HepG2 (cell line): Measurements from ENCODE around the gene SLC23A3. TPM values are rescaled to one million over a fixed set of nuclear protein-coding genes. Genes with fewer than 3 reads are reported as not detected.

ENCODE experiments used
- AHR ChIP-seq: IDR thresholded peaks from 2 replicates; pipeline ENCODE4 v1.6.1; 2018; ENCODE audit warnings: missing genetic modification reagents, missing compliant biosample characterization
- BORCS8-MEF2B ChIP-seq: sonication (generic); formaldehyde crosslinking; IDR thresholded peaks from 2 replicates; pipeline ENCODE4 v1.8.0; 2022; ENCODE audit warnings: mild to moderate bottlenecking, missing genetic modification reagents
- KLF13 ChIP-seq: sonication (generic); formaldehyde crosslinking; IDR thresholded peaks from 2 replicates; pipeline ENCODE4 v1.4.0; 2020; ENCODE audit warnings: mild to moderate bottlenecking, missing genetic modification reagents
- MAFK ChIP-seq, 2 experiments: IDR thresholded peaks in 1 of 2; conservative IDR thresholded peaks in 1 of 2; 2 replicates each; pipeline ENCODE4 v1.6.1; 2011; ENCODE audit warnings: improper control_type of control experiment in 2 of 2, low read length in 2 of 2
- MTF1 ChIP-seq: sonication (generic); formaldehyde crosslinking; IDR thresholded peaks from 2 replicates; pipeline ENCODE4 v1.5.0; 2020; ENCODE audit warnings: missing genetic modification reagents
- RBFOX2 ChIP-seq: fragments of 200-400 bp; formaldehyde crosslinking; IDR thresholded peaks from 2 replicates; pipeline ENCODE4 v1.6.1; 2017; ENCODE audit warnings: low read depth, mild to moderate bottlenecking, low read length
- RFXAP ChIP-seq: sonication (generic); formaldehyde crosslinking; IDR thresholded peaks from 2 replicates; pipeline ENCODE4 v1.4.0; 2020; ENCODE audit warnings: missing genetic modification reagents, borderline replicate concordance
- SATB2 ChIP-seq: sonication (generic); formaldehyde crosslinking; IDR thresholded peaks from 2 replicates; pipeline ENCODE4 v1.5.0; 2020; ENCODE audit warnings: missing genetic modification reagents
- SSRP1 ChIP-seq: IDR thresholded peaks from 2 replicates; pipeline ENCODE4 v1.6.1; 2016; ENCODE audit warnings: control low read depth
- ZNF510 ChIP-seq: sonication (generic); formaldehyde crosslinking; IDR thresholded peaks from 2 replicates; pipeline ENCODE4 v1.4.0; 2020; ENCODE audit warnings: low read depth, mild to moderate bottlenecking, missing genetic modification reagents
- ZNF619 ChIP-seq: sonication (generic); formaldehyde crosslinking; IDR thresholded peaks from 2 replicates; pipeline ENCODE4 v1.4.0; 2020; ENCODE audit warnings: mild to moderate bottlenecking, missing genetic modification reagents
- ZSCAN31 ChIP-seq: sonication (generic); formaldehyde crosslinking; IDR thresholded peaks from 2 replicates; pipeline ENCODE4 v1.5.0; 2020; ENCODE audit warnings: low read depth, mild to moderate bottlenecking, missing genetic modification reagents
- polyA plus RNA-seq, 8 experiments: library from polyadenylated mRNA; depleted of rRNA in 3 of 8; stranded (reverse) in 7 of 8; unstranded in 1 of 8; fragments of >200 nt; fragmentation: Illumina TruSeq in 4 of 8; extraction: Trizol in 4 of 8; gene quantifications; 2 replicates each; pipeline versions ENCODE4 v1.2.1 to v1.2.3, GENCODE V29; 2011 to 2016; ENCODE audit warnings: low read depth in 4 of 8, missing spikeins in 1 of 8, mixed read lengths in 1 of 8; ENCODE audit not compliant: insufficient read depth in 1 of 8
- total RNA-seq, 5 experiments: library from RNA; depleted of rRNA; stranded (reverse); fragments of >200 nt; fragmentation: Illumina TruSeq; extraction: Trizol; gene quantifications; 2 replicates each; pipeline ENCODE4 v1.2.3, GENCODE V29; 2016; ENCODE audit warnings: low read depth in 1 of 5
- TF ChIP-seq, protein P1 (sequence below): sonication (generic); formaldehyde crosslinking; conservative IDR thresholded peaks from 2 replicates; pipeline ENCODE4 v1.4.0; 2020; ENCODE audit warnings: missing genetic modification reagents
- TF ChIP-seq, protein P2 (sequence below): sonication (generic); formaldehyde crosslinking; IDR thresholded peaks from 2 replicates; pipeline ENCODE4 v1.5.1; 2020; ENCODE audit warnings: missing genetic modification reagents, mild to moderate bottlenecking, borderline replicate concordance
- TF ChIP-seq, protein P3 (sequence below): sonication (generic); formaldehyde crosslinking; IDR thresholded peaks from 2 replicates; pipeline ENCODE4 v1.8.0; 2022; ENCODE audit warnings: mild to moderate bottlenecking, missing genetic modification reagents
- TF ChIP-seq, protein P4 (sequence below): sonication (generic); formaldehyde crosslinking; IDR thresholded peaks from 2 replicates; pipeline ENCODE4 v1.5.1; 2020; ENCODE audit warnings: missing genetic modification reagents, mild to moderate bottlenecking, borderline replicate concordance
- TF ChIP-seq, protein P5 (sequence below): sonication (generic); formaldehyde crosslinking; IDR thresholded peaks from 2 replicates; pipeline ENCODE4 v1.5.1; 2020; ENCODE audit warnings: mild to moderate bottlenecking, missing genetic modification reagents, borderline replicate concordance
- TF ChIP-seq, protein P6 (sequence below): sonication (generic); formaldehyde crosslinking; IDR thresholded peaks from 2 replicates; pipeline ENCODE4 v1.8.0; 2023; ENCODE audit warnings: mild to moderate bottlenecking, missing genetic modification reagents

SLC23A3 gene
- total and polyA plus RNA-seq, 2 of the 13 experiments (the other 11 are each of a cell fraction or from before 2014, with no cell fraction given), result 0.38 to 0.78 TPM

DNA sequence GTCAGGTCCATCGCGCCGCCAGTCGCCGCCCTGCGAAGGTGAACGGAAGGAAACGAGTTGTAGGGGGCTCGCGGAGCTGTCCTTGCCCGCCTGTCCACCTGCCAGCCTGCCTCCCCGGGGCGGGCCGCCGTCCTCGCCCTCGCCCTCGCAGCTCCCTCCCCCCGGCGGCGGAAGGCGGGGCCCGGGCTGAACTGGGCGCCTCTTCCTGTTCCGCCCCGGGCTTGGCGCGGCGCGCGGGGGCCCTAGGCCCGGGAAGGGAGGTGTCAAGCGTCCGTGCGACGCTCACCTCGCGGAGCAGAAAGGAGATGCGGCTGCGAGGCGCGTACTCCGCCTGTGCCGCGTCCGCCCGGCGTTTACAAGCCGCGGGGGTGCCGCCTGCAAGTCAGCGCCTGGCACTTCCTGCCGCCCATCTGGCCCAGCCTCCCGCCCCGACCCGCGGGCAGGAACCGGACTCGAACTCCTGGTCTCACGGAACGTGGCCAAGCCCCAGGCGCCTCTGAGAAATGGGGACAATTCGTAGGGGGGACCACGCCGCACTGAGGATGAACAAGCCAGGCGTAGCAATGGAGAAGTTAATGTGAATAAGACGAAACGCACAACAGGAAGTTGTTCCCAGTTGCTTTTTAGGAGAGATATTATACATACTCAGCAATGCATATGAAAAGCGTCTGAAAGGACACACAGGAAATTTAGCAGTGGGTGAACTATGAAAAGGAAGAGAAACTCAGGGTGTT lies 7.2 kb upstream of the SLC23A3 start, which contains the start of gene CNPPD1 (continued):
- TF ChIP-seq MAFK (conservative IDR thresholded peaks at IDR 0.05 in 1 of 2, IDR thresholded peaks at IDR 0.05 in 1 of 2; ENCODE audit: low read length in 2 of 2) (0 out of 4 replicates have a peak, but pooled peaks of 1 of the 2 experiments have one; percentile 13), ZSCAN31 (CRISPR knock-in tag) (peak; percentile 97), ZNF619 (peak; percentile 95; the same call in 1 of the 2 replicates), SATB2 (CRISPR knock-in tag) (peak; percentile 83), BORCS8-MEF2B (CRISPR knock-in tag) (peak; percentile 97), RFXAP (CRISPR knock-in tag) (peak; percentile 87; the same call in 1 of the 2 replicates), ZNF510 (CRISPR knock-in tag) (0 out of 2 replicates have a peak, but pooled peaks have one; percentile 36), KLF13 (no peak), MTF1 (CRISPR knock-in tag) (peak; percentile 75; the same call in 1 of the 2 replicates), SSRP1 (no peak), AHR (peak; percentile 57), RBFOX2 (peak; percentile 98)
- TF ChIP-seq, protein P1, sequence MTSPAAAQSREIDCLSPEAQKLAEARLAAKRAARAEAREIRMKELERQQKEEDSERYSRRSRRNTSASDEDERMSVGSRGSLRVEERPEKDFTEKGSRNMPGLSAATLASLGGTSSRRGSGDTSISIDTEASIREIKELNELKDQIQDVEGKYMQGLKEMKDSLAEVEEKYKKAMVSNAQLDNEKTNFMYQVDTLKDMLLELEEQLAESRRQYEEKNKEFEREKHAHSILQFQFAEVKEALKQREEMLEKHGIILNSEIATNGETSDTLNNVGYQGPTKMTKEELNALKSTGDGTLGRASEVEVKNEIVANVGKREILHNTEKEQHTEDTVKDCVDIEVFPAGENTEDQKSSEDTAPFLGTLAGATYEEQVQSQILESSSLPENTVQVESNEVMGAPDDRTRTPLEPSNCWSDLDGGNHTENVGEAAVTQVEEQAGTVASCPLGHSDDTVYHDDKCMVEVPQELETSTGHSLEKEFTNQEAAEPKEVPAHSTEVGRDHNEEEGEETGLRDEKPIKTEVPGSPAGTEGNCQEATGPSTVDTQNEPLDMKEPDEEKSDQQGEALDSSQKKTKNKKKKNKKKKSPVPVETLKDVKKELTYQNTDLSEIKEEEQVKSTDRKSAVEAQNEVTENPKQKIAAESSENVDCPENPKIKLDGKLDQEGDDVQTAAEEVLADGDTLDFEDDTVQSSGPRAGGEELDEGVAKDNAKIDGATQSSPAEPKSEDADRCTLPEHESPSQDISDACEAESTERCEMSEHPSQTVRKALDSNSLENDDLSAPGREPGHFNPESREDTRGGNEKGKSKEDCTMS (CRISPR knock-in tag), result no peak
- TF ChIP-seq, protein P2, sequence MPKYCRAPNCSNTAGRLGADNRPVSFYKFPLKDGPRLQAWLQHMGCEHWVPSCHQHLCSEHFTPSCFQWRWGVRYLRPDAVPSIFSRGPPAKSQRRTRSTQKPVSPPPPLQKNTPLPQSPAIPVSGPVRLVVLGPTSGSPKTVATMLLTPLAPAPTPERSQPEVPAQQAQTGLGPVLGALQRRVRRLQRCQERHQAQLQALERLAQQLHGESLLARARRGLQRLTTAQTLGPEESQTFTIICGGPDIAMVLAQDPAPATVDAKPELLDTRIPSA (CRISPR knock-in tag), result peak; percentile 98
- TF ChIP-seq, protein P3, sequence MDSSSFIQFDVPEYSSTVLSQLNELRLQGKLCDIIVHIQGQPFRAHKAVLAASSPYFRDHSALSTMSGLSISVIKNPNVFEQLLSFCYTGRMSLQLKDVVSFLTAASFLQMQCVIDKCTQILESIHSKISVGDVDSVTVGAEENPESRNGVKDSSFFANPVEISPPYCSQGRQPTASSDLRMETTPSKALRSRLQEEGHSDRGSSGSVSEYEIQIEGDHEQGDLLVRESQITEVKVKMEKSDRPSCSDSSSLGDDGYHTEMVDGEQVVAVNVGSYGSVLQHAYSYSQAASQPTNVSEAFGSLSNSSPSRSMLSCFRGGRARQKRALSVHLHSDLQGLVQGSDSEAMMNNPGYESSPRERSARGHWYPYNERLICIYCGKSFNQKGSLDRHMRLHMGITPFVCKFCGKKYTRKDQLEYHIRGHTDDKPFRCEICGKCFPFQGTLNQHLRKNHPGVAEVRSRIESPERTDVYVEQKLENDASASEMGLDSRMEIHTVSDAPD (CRISPR knock-in tag), result peak; percentile 86
- TF ChIP-seq, protein P4, sequence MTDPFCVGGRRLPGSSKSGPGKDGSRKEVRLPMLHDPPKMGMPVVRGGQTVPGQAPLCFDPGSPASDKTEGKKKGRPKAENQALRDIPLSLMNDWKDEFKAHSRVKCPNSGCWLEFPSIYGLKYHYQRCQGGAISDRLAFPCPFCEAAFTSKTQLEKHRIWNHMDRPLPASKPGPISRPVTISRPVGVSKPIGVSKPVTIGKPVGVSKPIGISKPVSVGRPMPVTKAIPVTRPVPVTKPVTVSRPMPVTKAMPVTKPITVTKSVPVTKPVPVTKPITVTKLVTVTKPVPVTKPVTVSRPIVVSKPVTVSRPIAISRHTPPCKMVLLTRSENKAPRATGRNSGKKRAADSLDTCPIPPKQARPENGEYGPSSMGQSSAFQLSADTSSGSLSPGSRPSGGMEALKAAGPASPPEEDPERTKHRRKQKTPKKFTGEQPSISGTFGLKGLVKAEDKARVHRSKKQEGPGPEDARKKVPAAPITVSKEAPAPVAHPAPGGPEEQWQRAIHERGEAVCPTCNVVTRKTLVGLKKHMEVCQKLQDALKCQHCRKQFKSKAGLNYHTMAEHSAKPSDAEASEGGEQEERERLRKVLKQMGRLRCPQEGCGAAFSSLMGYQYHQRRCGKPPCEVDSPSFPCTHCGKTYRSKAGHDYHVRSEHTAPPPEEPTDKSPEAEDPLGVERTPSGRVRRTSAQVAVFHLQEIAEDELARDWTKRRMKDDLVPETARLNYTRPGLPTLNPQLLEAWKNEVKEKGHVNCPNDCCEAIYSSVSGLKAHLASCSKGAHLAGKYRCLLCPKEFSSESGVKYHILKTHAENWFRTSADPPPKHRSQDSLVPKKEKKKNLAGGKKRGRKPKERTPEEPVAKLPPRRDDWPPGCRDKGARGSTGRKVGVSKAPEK (CRISPR knock-in tag), result no peak
- TF ChIP-seq, protein P5, sequence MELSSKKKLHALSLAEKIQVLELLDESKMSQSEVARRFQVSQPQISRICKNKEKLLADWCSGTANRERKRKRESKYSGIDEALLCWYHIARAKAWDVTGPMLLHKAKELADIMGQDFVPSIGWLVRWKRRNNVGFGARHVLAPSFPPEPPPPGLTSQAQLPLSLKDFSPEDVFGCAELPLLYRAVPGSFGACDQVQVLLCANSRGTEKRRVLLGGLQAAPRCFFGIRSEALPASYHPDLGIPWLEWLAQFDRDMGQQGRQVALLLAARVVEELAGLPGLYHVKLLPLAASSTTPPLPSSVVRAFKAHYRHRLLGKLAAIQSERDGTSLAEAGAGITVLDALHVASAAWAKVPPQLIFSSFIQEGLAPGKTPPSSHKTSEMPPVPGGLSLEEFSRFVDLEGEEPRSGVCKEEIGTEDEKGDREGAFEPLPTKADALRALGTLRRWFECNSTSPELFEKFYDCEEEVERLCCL, result peak; percentile 66; the same call in 1 of the 2 replicates
- TF ChIP-seq, protein P6, sequence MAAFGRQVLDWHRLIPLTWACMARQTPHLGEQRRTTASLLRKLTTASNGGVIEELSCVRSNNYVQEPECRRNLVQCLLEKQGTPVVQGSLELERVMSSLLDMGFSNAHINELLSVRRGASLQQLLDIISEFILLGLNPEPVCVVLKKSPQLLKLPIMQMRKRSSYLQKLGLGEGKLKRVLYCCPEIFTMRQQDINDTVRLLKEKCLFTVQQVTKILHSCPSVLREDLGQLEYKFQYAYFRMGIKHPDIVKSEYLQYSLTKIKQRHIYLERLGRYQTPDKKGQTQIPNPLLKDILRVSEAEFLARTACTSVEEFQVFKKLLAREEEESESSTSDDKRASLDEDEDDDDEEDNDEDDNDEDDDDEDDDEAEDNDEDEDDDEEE (CRISPR knock-in tag), result no peak; the same call in 1 of the 2 replicates
